Naive thymus-derived CD8-positive, alpha-beta T cell (primary cell): Measurements from ENCODE around the gene ST7L. TPM values are rescaled to one million over a fixed set of nuclear protein-coding genes. Genes with fewer than 3 reads are reported as not detected.
A peak's percentile ranks its signal among the peaks of the same experiment; 100 is the strongest.
"Not testable (repeated sequence)": the region's sequence is repeated elsewhere in the genome, so short reads cannot be mapped to it uniquely, and the experiment has no call there.

ENCODE experiments used
- ATAC-seq, 2 donors: fragments of 150-1000 bp; cut with Tn5 transposase in 1 of 2; sonication (Bioruptor Pico), chemical (Tn5 transposase) in 1 of 2; 1 replicate in 1 of 2; 2 replicates in 1 of 2; pipeline ENCODE4 v1.10.0; 2021; ENCODE audit warnings: mild to moderate bottlenecking in 2 of 2, moderate library complexity in 2 of 2
- POLR2A ChIA-PET: fragments of 350-600 bp; sonication (Branson Sonifier 250); formaldehyde crosslinking; loops from one replicate; lab custom pipeline; 2021; ENCODE audit warnings: antibody characterized with exemption; lab: Charles Lee
- DNase-seq, 10 donors: peaks; one replicate each; pipeline versions ENCODE4 v3.0.0 to v3.0.0-alpha.2; 2020 to 2022
- H3K27ac Mint-ChIP-seq, 10 donors: one replicate each; pipeline ENCODE4 v1.8.0; 2020 to 2022; ENCODE audit warnings: mild to moderate bottlenecking in 10 of 10, mixed read lengths in 10 of 10, moderate library complexity in 4 of 10, inconsistent platforms in 1 of 10
- H3K27me3 Mint-ChIP-seq, 5 donors: one replicate each; pipeline ENCODE4 v1.8.0; 2021 to 2022; ENCODE audit warnings: mixed read lengths in 5 of 5
- H3K36me3 Mint-ChIP-seq, 3 donors: one replicate each; pipeline ENCODE4 v1.8.0; 2020 to 2022; ENCODE audit warnings: mixed read lengths in 3 of 3, mild to moderate bottlenecking in 2 of 3, inconsistent platforms in 1 of 3
- H3K4me1 Mint-ChIP-seq, 4 donors: one replicate each; pipeline ENCODE4 v1.8.0; 2021 to 2022; ENCODE audit warnings: mixed read lengths in 4 of 4
- H3K4me3 Mint-ChIP-seq, 10 donors: one replicate each; pipeline ENCODE4 v1.8.0; 2020 to 2022; ENCODE audit warnings: mild to moderate bottlenecking in 10 of 10, mixed read lengths in 10 of 10, moderate library complexity in 6 of 10, inconsistent platforms in 1 of 10
- H3K9me3 Mint-ChIP-seq, 9 donors: one replicate each; pipeline ENCODE4 v1.8.0; 2020 to 2022; ENCODE audit warnings: mixed read lengths in 9 of 9, mild to moderate bottlenecking in 3 of 9, inconsistent platforms in 1 of 9, moderate library complexity in 1 of 9
- polyA plus RNA-seq, 3 donors: library from polyadenylated mRNA; unstranded; fragments of 300-500 nt; fragmentation: Illumina TruSeq; gene quantifications; one replicate each; pipeline ENCODE4 v1.2.3, GENCODE V29; 2021
- total RNA-seq, 8 experiments: library from RNA in 2 of 8; stranded (reverse) in 2 of 8; gene quantifications; one replicate each; pipeline ENCODE4 v1.2.3 and lab custom pipeline; 2021 to 2026

Gene ST7L
- total and polyA plus RNA-seq, 5 experiments from 2014 or later = 12.6 to 23.7 (median 15.7) TPM

- H3K4me1 Mint-ChIP-seq = peaks cover 30 to 86% (median 71%) of the 10 kb centered on the region in 4 donors
- H3K9me3 Mint-ChIP-seq = no peaks in the 10 kb centered on the region
- H3K27me3 Mint-ChIP-seq = no peaks in the 10 kb centered on the region
- no peak for ATAC-seq
- no peak overlapping the region for H3K4me3 Mint-ChIP-seq
- no peak for DNase-seq
- H3K27ac Mint-ChIP-seq = peak overlapping the region in 5 of 10 donors; percentile 1 to 82 (median 17)
- POLR2A ChIA-PET = no interaction called here
- H3K36me3 Mint-ChIP-seq = peaks cover 0 to 46% (median 14%) of the 10 kb centered on the region in 3 donors
Observed at GRCh38 chr1:112634367-112634766, 15.4 kb upstream of the ST7L start.

GRCh38 chr1:112633628-112634027, 14.7 kb upstream of the ST7L start:
- Mint-ChIP-seq H3K9me3 (no peaks in the 10 kb centered on the region), H3K27ac (peak overlapping the region in 6 of 10 donors; percentile 4 to 63 (median 36)), H3K4me3 (peak overlapping the region in 3 of 10 donors; percentile 8 to 64 (median 41)), H3K27me3 (no peaks in the 10 kb centered on the region), H3K36me3 (peaks cover 0 to 53% (median 14%) of the 10 kb centered on the region in 3 donors), H3K4me1 (peaks cover 35 to 88% (median 77%) of the 10 kb centered on the region in 4 donors)
- ATAC-seq = no peak
- no peak for DNase-seq
- POLR2A ChIA-PET = no interaction called here

- peaks cover 0 to 75% (median 16%) of the 10 kb centered on the region in 3 donors for H3K36me3 Mint-ChIP-seq
- H3K4me3 Mint-ChIP-seq = peak overlapping the region in 8 of 10 donors; percentile 1 to 55 (median 18)
- ATAC-seq (no peak), DNase-seq (no peak)
- no peaks in the 10 kb centered on the region for H3K9me3 Mint-ChIP-seq
- H3K4me1 Mint-ChIP-seq = peaks cover 42 to 95% (median 87%) of the 10 kb centered on the region in 4 donors
- peak overlapping the region in 8 of 10 donors; percentile 1 to 67 (median 40) for H3K27ac Mint-ChIP-seq
- POLR2A ChIA-PET = no interaction called here
- no peaks in the 10 kb centered on the region for H3K27me3 Mint-ChIP-seq
Observed at GRCh38 chr1:112629256-112629655, 10.3 kb upstream of the ST7L start.

GRCh38 chr1:112628516-112628915, 9.6 kb upstream of the ST7L start:
- ATAC-seq = no peak
- Mint-ChIP-seq H3K9me3 (no peaks in the 10 kb centered on the region), H3K27ac (peak overlapping the region in 6 of 10 donors; percentile 8 to 76 (median 57)), H3K4me3 (peak overlapping the region in 5 of 10 donors; percentile 1 to 33 (median 14)), H3K36me3 (peaks cover 0 to 75% (median 16%) of the 10 kb centered on the region in 3 donors), H3K27me3 (no peaks in the 10 kb centered on the region), H3K4me1 (peaks cover 36 to 93% (median 82%) of the 10 kb centered on the region in 4 donors)
- POLR2A ChIA-PET = interaction anchor here (1.9 kb wide), 1 partner anchor 9 kb away, joined by 5 read pairs; the partner anchor contains the start of genes CAPZA1 and ST7L
- DNase-seq = no peak

GRCh38 chr1:112626887-112627286, 7.9 kb upstream of the ST7L start:
- POLR2A ChIA-PET = interaction anchor here (0.7 to 1.9 kb wide), 2 partner anchors 8 to 17 kb away, joined by 4 to 5 read pairs; partner anchors contain the start of genes CAPZA1 and ST7L
- ATAC-seq (no peak), DNase-seq (no peak)
- peak overlapping the region in 6 of 10 donors; percentile 13 to 84 (median 40) for H3K27ac Mint-ChIP-seq
- H3K27me3 Mint-ChIP-seq = no peaks in the 10 kb centered on the region
- no peaks in the 10 kb centered on the region for H3K9me3 Mint-ChIP-seq
- H3K4me3 Mint-ChIP-seq = peak overlapping the region in 4 of 10 donors; percentile 1 to 55 (median 39)
- peaks cover 0 to 74% (median 9%) of the 10 kb centered on the region in 3 donors for H3K36me3 Mint-ChIP-seq
- H3K4me1 Mint-ChIP-seq = peaks cover 29 to 92% (median 82%) of the 10 kb centered on the region in 4 donors

GRCh38 chr1:112626193-112626592, 7.3 kb upstream of the ST7L start:
- no peaks in the 10 kb centered on the region for H3K27me3 Mint-ChIP-seq
- POLR2A ChIA-PET = interaction anchor here (1.3 kb wide), 1 partner anchor 15 kb away, joined by 3 read pairs; no protein-coding TSS in a partner anchor
- peak overlapping the region in 5 of 10 donors; percentile 9 to 84 (median 62) for H3K27ac Mint-ChIP-seq
- ATAC-seq (no peak), DNase-seq (no peak)
- H3K4me1 Mint-ChIP-seq = peaks cover 29 to 90% (median 80%) of the 10 kb centered on the region in 4 donors
- H3K4me3 Mint-ChIP-seq = peak overlapping the region in 4 of 10 donors; percentile 1 to 55 (median 28)
- H3K36me3 Mint-ChIP-seq = peaks cover 0 to 67% (median 9%) of the 10 kb centered on the region in 3 donors
- no peaks in the 10 kb centered on the region for H3K9me3 Mint-ChIP-seq

GRCh38 chr1:112625696-112626095, 6.8 kb upstream of the ST7L start:
- DNase-seq (no peak), ATAC-seq (no peak)
- H3K36me3 Mint-ChIP-seq = peaks cover 0 to 62% (median 7%) of the 10 kb centered on the region in 3 donors
- H3K27me3 Mint-ChIP-seq = no peaks in the 10 kb centered on the region
- H3K27ac Mint-ChIP-seq = peak overlapping the region in 7 of 10 donors; percentile 26 to 86 (median 42)
- H3K9me3 Mint-ChIP-seq = no peaks in the 10 kb centered on the region
- POLR2A ChIA-PET = interaction anchor here (1.3 kb wide), 1 partner anchor 16 kb away, joined by 3 read pairs; no protein-coding TSS in a partner anchor
- H3K4me1 Mint-ChIP-seq = peaks cover 31 to 90% (median 80%) of the 10 kb centered on the region in 4 donors
- peak overlapping the region in 7 of 10 donors; percentile 0 to 53 (median 37) for H3K4me3 Mint-ChIP-seq

- H3K36me3 Mint-ChIP-seq = peaks cover 0 to 53% (median 5%) of the 10 kb centered on the region in 3 donors
- H3K27me3 Mint-ChIP-seq, H3K9me3 Mint-ChIP-seq, DNase-seq, POLR2A ChIA-PET, ATAC-seq: not testable (repeated sequence)
- H3K27ac Mint-ChIP-seq = peak overlapping the region; percentile 26 to 87 (median 44)
- H3K4me3 Mint-ChIP-seq = peak overlapping the region in 6 of 10 donors; percentile 17 to 38 (median 27)
- H3K4me1 Mint-ChIP-seq = peaks cover 32 to 86% (median 78%) of the 10 kb centered on the region in 4 donors
Observed at GRCh38 chr1:112624493-112624892, 5.6 kb upstream of the ST7L start.

GRCh38 chr1:112620377-112620695, 1.4 kb upstream of the ST7L start:
- Mint-ChIP-seq H3K27ac (peak overlapping the region; percentile 98 to 100 (median 100)), H3K36me3 (peaks cover 3 to 29% (median 4%) of the 10 kb centered on the region in 3 donors), H3K4me3 (peak overlapping the region; percentile 92 to 100 (median 98)), H3K9me3 (no peaks in the 10 kb centered on the region), H3K27me3 (no peaks in the 10 kb centered on the region), H3K4me1 (peaks cover 25 to 58% (median 56%) of the 10 kb centered on the region in 4 donors)
- ATAC-seq = no peak
- POLR2A ChIA-PET = interaction anchor here (0.8 to 4.2 kb wide), 5 partner anchors 15 to 118 kb away, joined by 3 to 61 read pairs (median 4); partner anchors contain the start of gene MOV10
- DNase-seq = peak in 1 of 10 donors; percentile 36

GRCh38 chr1:112619518-112620376, 806 bp upstream of the ST7L start, which contains the start of gene CAPZA1:
TSS of gene CAPZA1 (plus strand) at chr1:112619832. CDS start at chr1:112619845, 13 bp downstream.
- H3K4me3 Mint-ChIP-seq = peak within 1 kb of the TSS; percentile 92 to 100 (median 98)
- DNase-seq (peak; percentile 82 to 94 (median 90)), ATAC-seq (peak; percentile 73 to 77)
- peaks cover 19 to 52% (median 50%) of the 10 kb centered on the region in 4 donors for H3K4me1 Mint-ChIP-seq
- POLR2A ChIA-PET = interaction anchor here (0.7 to 4.2 kb wide), 15 partner anchors 8 to 337 kb away, joined by 3 to 61 read pairs (median 5); partner anchors contain the start of genes CTTNBP2NL, MOV10, PPM1J and SLC16A1
- H3K36me3 Mint-ChIP-seq = peaks cover 1 to 27% (median 4%) of the 10 kb centered on the region in 3 donors
- no peaks in the 10 kb centered on the region for H3K9me3 Mint-ChIP-seq
- peak within 1 kb of the TSS; percentile 98 to 100 (median 100) for H3K27ac Mint-ChIP-seq
- no peaks in the 10 kb centered on the region for H3K27me3 Mint-ChIP-seq

GRCh38 chr1:112618114-112618720, 724 bp downstream of the ST7L start:
- ATAC-seq = peak; percentile 43 to 70
- peak overlapping the region; percentile 98 to 100 (median 100) for H3K27ac Mint-ChIP-seq
- H3K4me1 Mint-ChIP-seq = peaks cover 18 to 46% (median 41%) of the 10 kb centered on the region in 4 donors
- POLR2A ChIA-PET = interaction anchor here (0.6 to 4.2 kb wide), 11 partner anchors 9 to 856 kb away, joined by 3 to 61 read pairs (median 5); partner anchors contain the start of genes CTTNBP2NL, MOV10, PPM1J and SLC16A1
- H3K4me3 Mint-ChIP-seq = peak overlapping the region; percentile 92 to 100 (median 98)
- H3K36me3 Mint-ChIP-seq = peaks cover 4 to 23% (median 4%) of the 10 kb centered on the region in 3 donors
- no peaks in the 10 kb centered on the region for H3K9me3 Mint-ChIP-seq
- DNase-seq = peak in 9 of 10 donors; percentile 5 to 86 (median 65)
- no peaks in the 10 kb centered on the region for H3K27me3 Mint-ChIP-seq
